Measurements from ENCODE around the gene DNAH14.

DNA sequence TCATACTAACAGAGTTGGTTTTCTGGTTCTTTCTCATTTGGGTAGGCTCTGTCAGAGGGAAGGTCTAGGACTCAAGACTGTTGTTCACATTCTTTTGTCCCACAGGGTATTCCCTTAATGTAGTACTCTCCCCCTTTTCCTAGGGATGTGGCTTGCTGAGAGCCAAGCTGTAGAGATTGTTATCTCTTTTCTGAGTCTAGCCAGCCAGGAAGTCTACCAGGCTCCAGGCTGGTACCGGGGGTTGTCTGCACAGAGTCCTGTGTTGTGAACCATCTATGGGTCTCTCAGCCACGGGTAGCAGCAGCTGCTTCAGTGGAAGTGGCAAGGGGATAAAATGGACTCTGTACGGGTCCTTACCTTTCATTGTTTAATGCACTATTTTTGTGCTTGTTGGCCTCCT, 272.0 kb downstream of the DNAH14 start:
- TF ChIP-seq CHD1 (IDR thresholded peaks at IDR 0.05; ENCODE audit: low read depth, low read length) (no peak), POLR2A (IDR thresholded peaks at IDR 0.05; ENCODE audit: low read depth, low read length) (no peak), FOS (IDR thresholded peaks at IDR 0.05; ENCODE audit: low read depth, low read length) (no peak), BHLHE40 (IDR thresholded peaks at IDR 0.05; ENCODE audit: low read depth, low read length) (no peak), RAD21 (IDR thresholded peaks at IDR 0.05; ENCODE audit: low read length) (no peak), RCOR1 (IDR thresholded peaks at IDR 0.05; ENCODE audit: insufficient replicate concordance, low read length) (no peak)
- TF ChIP-seq, protein P1, sequence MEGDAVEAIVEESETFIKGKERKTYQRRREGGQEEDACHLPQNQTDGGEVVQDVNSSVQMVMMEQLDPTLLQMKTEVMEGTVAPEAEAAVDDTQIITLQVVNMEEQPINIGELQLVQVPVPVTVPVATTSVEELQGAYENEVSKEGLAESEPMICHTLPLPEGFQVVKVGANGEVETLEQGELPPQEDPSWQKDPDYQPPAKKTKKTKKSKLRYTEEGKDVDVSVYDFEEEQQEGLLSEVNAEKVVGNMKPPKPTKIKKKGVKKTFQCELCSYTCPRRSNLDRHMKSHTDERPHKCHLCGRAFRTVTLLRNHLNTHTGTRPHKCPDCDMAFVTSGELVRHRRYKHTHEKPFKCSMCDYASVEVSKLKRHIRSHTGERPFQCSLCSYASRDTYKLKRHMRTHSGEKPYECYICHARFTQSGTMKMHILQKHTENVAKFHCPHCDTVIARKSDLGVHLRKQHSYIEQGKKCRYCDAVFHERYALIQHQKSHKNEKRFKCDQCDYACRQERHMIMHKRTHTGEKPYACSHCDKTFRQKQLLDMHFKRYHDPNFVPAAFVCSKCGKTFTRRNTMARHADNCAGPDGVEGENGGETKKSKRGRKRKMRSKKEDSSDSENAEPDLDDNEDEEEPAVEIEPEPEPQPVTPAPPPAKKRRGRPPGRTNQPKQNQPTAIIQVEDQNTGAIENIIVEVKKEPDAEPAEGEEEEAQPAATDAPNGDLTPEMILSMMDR (conservative IDR thresholded peaks at IDR 0.05; ENCODE audit: low read depth, low read length): no peak

Measured in IMR-90 (cell line).